Neural cell (in vitro differentiated cells): ENCODE results near the gene LPIN1. TPM values are rescaled to one million over a fixed set of nuclear protein-coding genes. Genes with fewer than 3 reads are reported as not detected.

Source experiments
- H2AFZ ChIP-seq: fragments of 200-600, 300-800 bp; sonication (generic), shearing (Covaris generic); 2 replicates; pipeline ENCODE4 v1.6.0; 2014; ENCODE audit warnings: low read depth, mild to moderate bottlenecking, antibody characterized with exemption, low read length, moderate library complexity
- H3F3A ChIP-seq: fragments of 200-600 bp; shearing (Covaris generic); 2 replicates; pipeline ENCODE4 v1.6.1; 2016; ENCODE audit warnings: mild to moderate bottlenecking, moderate library complexity, mixed read lengths, antibody characterized with exemption, low read length; ENCODE audit not compliant: insufficient read depth, poor library complexity, severe bottlenecking
- H3K27ac ChIP-seq: fragments of 200-600, 300-800 bp; sonication (generic), shearing (Covaris generic); 2 replicates; pipeline ENCODE4 v1.5.1; 2014; ENCODE audit warnings: mild to moderate bottlenecking, low read length, moderate library complexity
- H3K27me3 ChIP-seq: fragments of 300-800, 200-600 bp; sonication (generic), shearing (Covaris generic); 2 replicates; pipeline ENCODE4 v1.6.0; 2014; ENCODE audit warnings: mild to moderate bottlenecking, low read depth, low read length, moderate library complexity; ENCODE audit not compliant: insufficient read depth
- H3K36me3 ChIP-seq: fragments of 300-800, 200-600 bp; sonication (generic), shearing (Covaris generic); 2 replicates; pipeline ENCODE4 v1.5.1; 2014; ENCODE audit warnings: mild to moderate bottlenecking, antibody characterized with exemption, low read length, moderate library complexity; ENCODE audit not compliant: insufficient read depth
- H3K4me2 ChIP-seq: fragments of 300-800, 200-600 bp; sonication (generic), shearing (Covaris generic); 2 replicates; pipeline ENCODE4 v1.6.0; 2014; ENCODE audit warnings: mild to moderate bottlenecking, low read length
- H3K4me3 ChIP-seq: fragments of 300-800, 200-600 bp; sonication (generic), shearing (Covaris generic); 2 replicates; pipeline ENCODE4 v1.5.1; 2014; ENCODE audit warnings: mild to moderate bottlenecking, low read length, moderate library complexity
- H3K79me2 ChIP-seq: fragments of 200-600 bp; shearing (Covaris generic); replicated peaks from 2 replicates; pipeline ENCODE4 v1.6.0; 2014; ENCODE audit warnings: mild to moderate bottlenecking, low read length, moderate library complexity; ENCODE audit not compliant: insufficient read depth
- H3K9ac ChIP-seq: fragments of 300-800, 200-600 bp; sonication (generic), shearing (Covaris generic); 2 replicates; pipeline ENCODE4 v1.6.1; 2016; ENCODE audit warnings: mild to moderate bottlenecking, low read length, mixed read lengths
- H3K9me2 ChIP-seq: fragments of 200-600 bp; shearing (Covaris generic); 2 replicates; pipeline ENCODE4 v1.6.1; 2016; ENCODE audit warnings: mild to moderate bottlenecking, low read length, mixed read lengths; ENCODE audit not compliant: insufficient read depth
- H3K9me3 ChIP-seq: fragments of 200-600, 300-800 bp; sonication (generic), shearing (Covaris generic); 2 replicates; pipeline ENCODE4 v1.6.1; 2016; ENCODE audit warnings: mild to moderate bottlenecking, mixed run types, low read length, moderate library complexity, mixed read lengths
- H4K20me1 ChIP-seq: fragments of 200-600 bp; shearing (Covaris generic); 2 replicates; pipeline ENCODE4 v1.6.1; 2016; ENCODE audit warnings: mild to moderate bottlenecking, mixed run types; ENCODE audit not compliant: insufficient read depth
- EP300 ChIP-seq: fragments of 450-650 bp; conservative IDR thresholded peaks from 2 replicates; pipeline ENCODE4 v1.6.1; 2014; ENCODE audit warnings: antibody characterized with exemption, mild to moderate bottlenecking, moderate library complexity; ENCODE audit not compliant: poor library complexity, severe bottlenecking
- EZH2 ChIP-seq: fragments of 200-600, 300-800 bp; shearing (Covaris generic), sonication (generic); IDR thresholded peaks from 2 replicates; pipeline ENCODE4 v1.6.1; 2014; ENCODE audit warnings: antibody characterized with exemption, low read length, borderline replicate concordance, mild to moderate bottlenecking; ENCODE audit not compliant: insufficient read depth, poor library complexity, severe bottlenecking
- MXI1 ChIP-seq: fragments of 450-650 bp; conservative IDR thresholded peaks from 2 replicates; pipeline ENCODE4 v1.6.1; 2014; ENCODE audit warnings: antibody characterized with exemption, mild to moderate bottlenecking; ENCODE audit not compliant: poor library complexity, severe bottlenecking
- POLR2AphosphoS5 ChIP-seq: IDR thresholded peaks from 2 replicates; pipeline ENCODE4 v1.6.1; 2012
- RAD21 ChIP-seq: fragments of 450-650 bp; conservative IDR thresholded peaks from 2 replicates; pipeline ENCODE4 v1.6.1; 2014; ENCODE audit warnings: antibody characterized with exemption, mild to moderate bottlenecking, moderate library complexity
- SMC3 ChIP-seq: fragments of 450-650 bp; conservative IDR thresholded peaks from 2 replicates; pipeline ENCODE4 v1.6.1; 2014; ENCODE audit warnings: antibody characterized with exemption, mild to moderate bottlenecking, moderate library complexity; ENCODE audit not compliant: poor library complexity
- TAF1 ChIP-seq: IDR thresholded peaks from 2 replicates; pipeline ENCODE4 v1.6.1; 2012; ENCODE audit warnings: low read depth
- polyA plus RNA-seq: library from polyadenylated mRNA; depleted of rRNA; stranded (reverse); fragments of >200 nt; gene quantifications from 2 replicates; pipeline ENCODE4 v1.2.3, GENCODE V29; 2014
- TF ChIP-seq, protein P1 (sequence below): IDR thresholded peaks from 2 replicates; pipeline ENCODE4 v1.6.1; 2012; ENCODE audit warnings: borderline replicate concordance
- TF ChIP-seq, protein P2 (sequence below): fragments of 450-650 bp; IDR thresholded peaks from 2 replicates; pipeline ENCODE4 v1.5.1; 2014; ENCODE audit warnings: antibody characterized with exemption, mild to moderate bottlenecking, moderate library complexity; ENCODE audit not compliant: poor library complexity, severe bottlenecking

Gene LPIN1
- polyA plus RNA-seq, 1 donor from 2014 or later: 47.5 TPM

DNA sequence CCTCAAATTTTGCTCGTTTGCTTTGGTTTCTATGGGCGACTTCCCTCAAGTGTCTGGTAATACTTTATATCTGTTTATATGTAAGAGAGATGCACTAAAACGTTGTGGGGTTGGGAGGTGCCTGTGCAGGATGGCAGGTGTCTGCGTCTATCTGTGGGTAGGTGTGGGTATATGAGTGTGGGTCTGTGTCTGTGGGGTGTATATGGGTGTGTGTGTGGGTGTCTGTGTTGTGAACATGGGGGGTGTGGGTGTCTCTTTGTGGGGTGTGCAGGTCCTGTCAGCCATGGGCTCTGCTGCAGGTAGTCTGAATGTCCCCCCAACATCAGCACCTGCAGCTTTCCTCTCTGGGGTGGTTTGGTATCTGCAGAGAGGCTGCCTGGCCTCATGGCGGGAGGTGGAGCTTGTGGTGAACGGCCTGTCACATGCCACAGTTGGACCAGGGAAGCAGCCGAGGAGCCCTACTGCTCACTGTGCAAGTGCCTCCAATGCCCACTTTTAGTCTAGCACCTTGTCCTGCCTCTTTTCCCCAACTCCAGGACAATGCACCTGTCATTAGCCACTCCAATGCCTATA, 90.3 kb downstream of the LPIN1 start:
- H3K27ac ChIP-seq: no peak overlapping the region
- no peaks in the 10 kb centered on the region for H3F3A ChIP-seq
- no peaks in the 10 kb centered on the region for H3K36me3 ChIP-seq
- H3K9me3 ChIP-seq: peaks cover 4% of the 10 kb centered on the region
- no peaks in the 10 kb centered on the region for H3K9me2 ChIP-seq
- no peak overlapping the region for H3K4me2 ChIP-seq
- no peaks in the 10 kb centered on the region for H4K20me1 ChIP-seq
- no peak overlapping the region for H3K9ac ChIP-seq
- TF ChIP-seq, protein P1, sequence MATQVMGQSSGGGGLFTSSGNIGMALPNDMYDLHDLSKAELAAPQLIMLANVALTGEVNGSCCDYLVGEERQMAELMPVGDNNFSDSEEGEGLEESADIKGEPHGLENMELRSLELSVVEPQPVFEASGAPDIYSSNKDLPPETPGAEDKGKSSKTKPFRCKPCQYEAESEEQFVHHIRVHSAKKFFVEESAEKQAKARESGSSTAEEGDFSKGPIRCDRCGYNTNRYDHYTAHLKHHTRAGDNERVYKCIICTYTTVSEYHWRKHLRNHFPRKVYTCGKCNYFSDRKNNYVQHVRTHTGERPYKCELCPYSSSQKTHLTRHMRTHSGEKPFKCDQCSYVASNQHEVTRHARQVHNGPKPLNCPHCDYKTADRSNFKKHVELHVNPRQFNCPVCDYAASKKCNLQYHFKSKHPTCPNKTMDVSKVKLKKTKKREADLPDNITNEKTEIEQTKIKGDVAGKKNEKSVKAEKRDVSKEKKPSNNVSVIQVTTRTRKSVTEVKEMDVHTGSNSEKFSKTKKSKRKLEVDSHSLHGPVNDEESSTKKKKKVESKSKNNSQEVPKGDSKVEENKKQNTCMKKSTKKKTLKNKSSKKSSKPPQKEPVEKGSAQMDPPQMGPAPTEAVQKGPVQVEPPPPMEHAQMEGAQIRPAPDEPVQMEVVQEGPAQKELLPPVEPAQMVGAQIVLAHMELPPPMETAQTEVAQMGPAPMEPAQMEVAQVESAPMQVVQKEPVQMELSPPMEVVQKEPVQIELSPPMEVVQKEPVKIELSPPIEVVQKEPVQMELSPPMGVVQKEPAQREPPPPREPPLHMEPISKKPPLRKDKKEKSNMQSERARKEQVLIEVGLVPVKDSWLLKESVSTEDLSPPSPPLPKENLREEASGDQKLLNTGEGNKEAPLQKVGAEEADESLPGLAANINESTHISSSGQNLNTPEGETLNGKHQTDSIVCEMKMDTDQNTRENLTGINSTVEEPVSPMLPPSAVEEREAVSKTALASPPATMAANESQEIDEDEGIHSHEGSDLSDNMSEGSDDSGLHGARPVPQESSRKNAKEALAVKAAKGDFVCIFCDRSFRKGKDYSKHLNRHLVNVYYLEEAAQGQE: no peak
- TF ChIP-seq MXI1: no peak
- TF ChIP-seq, protein P2, sequence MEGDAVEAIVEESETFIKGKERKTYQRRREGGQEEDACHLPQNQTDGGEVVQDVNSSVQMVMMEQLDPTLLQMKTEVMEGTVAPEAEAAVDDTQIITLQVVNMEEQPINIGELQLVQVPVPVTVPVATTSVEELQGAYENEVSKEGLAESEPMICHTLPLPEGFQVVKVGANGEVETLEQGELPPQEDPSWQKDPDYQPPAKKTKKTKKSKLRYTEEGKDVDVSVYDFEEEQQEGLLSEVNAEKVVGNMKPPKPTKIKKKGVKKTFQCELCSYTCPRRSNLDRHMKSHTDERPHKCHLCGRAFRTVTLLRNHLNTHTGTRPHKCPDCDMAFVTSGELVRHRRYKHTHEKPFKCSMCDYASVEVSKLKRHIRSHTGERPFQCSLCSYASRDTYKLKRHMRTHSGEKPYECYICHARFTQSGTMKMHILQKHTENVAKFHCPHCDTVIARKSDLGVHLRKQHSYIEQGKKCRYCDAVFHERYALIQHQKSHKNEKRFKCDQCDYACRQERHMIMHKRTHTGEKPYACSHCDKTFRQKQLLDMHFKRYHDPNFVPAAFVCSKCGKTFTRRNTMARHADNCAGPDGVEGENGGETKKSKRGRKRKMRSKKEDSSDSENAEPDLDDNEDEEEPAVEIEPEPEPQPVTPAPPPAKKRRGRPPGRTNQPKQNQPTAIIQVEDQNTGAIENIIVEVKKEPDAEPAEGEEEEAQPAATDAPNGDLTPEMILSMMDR: no peak
- TF ChIP-seq EP300: no peak
- TF ChIP-seq EZH2: no peak
- TF ChIP-seq RAD21: no peak
- no peak for TF ChIP-seq SMC3
- no peak for TF ChIP-seq POLR2AphosphoS5
- no peak for TF ChIP-seq TAF1
- no peak overlapping the region for H2AFZ ChIP-seq
- no peaks in the 10 kb centered on the region for H3K79me2 ChIP-seq
- H3K27me3 ChIP-seq: no peaks in the 10 kb centered on the region
- H3K4me3 ChIP-seq: no peak overlapping the region

DNA sequence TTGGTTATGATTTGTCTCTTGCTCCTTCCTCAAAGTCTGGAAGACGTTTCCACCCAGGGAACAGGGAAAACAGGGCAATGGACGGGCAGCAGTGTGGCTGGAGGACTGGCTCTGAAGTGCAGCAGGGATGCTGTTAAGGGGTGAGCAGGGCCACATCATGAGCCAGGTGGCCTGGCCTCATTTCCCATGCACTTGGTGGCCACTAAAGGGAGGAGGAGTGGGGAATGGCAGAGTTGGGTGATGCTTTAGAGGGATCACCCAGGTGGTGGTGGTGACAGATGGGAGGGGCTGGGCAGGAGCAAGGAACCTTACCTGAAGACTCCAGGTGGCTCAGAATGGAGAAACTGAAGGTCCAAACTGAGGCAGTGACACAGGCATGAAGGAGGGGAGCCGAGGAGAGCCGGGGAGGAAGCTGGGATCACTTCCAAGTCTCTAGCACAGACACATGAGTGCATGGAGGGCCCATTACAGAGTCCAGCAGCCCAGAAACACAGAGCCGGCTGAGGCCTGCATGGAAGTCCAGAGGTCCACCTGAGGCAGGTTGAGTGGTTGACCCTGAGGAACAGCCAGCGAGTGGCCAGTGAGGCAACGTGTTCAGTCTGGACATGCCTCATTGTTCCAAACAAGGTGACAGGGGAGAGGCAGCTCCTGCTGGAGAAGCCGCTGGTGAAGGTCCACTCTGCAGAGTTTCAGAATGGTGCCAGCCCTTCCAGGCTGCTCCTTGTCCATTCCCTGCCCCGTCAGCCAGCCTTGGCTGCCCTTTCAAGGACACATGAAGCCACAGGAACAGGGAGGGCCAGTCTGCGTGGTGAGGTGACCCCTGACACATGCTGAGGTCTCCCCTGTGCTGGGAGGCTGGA, 91.7 kb downstream of the LPIN1 start:
- Histone ChIP-seq H3K9ac (no peak overlapping the region), H3K36me3 (no peaks in the 10 kb centered on the region), H3K4me3 (no peak overlapping the region), H3K27me3 (no peaks in the 10 kb centered on the region), H3K9me3 (peaks cover 4% of the 10 kb centered on the region), H4K20me1 (no peaks in the 10 kb centered on the region), H2AFZ (no peak overlapping the region), H3K79me2 (no peaks in the 10 kb centered on the region), H3K4me2 (no peak overlapping the region), H3K9me2 (no peaks in the 10 kb centered on the region), H3F3A (no peaks in the 10 kb centered on the region), H3K27ac (no peak overlapping the region)
- TF ChIP-seq, protein P2: no peak
- TF ChIP-seq POLR2AphosphoS5: no peak
- no peak for TF ChIP-seq MXI1
- no peak for TF ChIP-seq RAD21
- no peak for TF ChIP-seq EP300
- no peak for TF ChIP-seq TAF1
- TF ChIP-seq EZH2: no peak
- TF ChIP-seq SMC3: no peak
- TF ChIP-seq, protein P1: no peak
